CD14-positive monocyte (primary cell): ENCODE data around the gene DCAF17. TPM values are rescaled to one million over a fixed set of nuclear protein-coding genes. Genes with fewer than 3 reads are reported as not detected.
"Not testable (repeated sequence)": the region's sequence is repeated elsewhere in the genome, so short reads cannot be mapped to it uniquely, and the experiment has no call there.

ENCODE experiments used
- DNase-seq, 3 donors: peaks; one replicate each; pipeline ENCODE4 v3.0.0-alpha.2; 2011 to 2022
- H2AFZ ChIP-seq: 2 replicates; pipeline ENCODE4 v1.6.0; 2012; ENCODE audit warnings: mild to moderate bottlenecking, low read depth, low read length, inconsistent platforms; ENCODE audit not compliant: insufficient read depth, poor library complexity, severe bottlenecking
- H3K27ac ChIP-seq, 2 donors: 1 replicate in 1 of 2; 2 replicates in 1 of 2; pipeline ENCODE4 v1.5.1; 2012 to 2013; ENCODE audit warnings: low read length in 2 of 2, control low read depth in 1 of 2, inconsistent platforms in 1 of 2, low read depth in 1 of 2, mild to moderate bottlenecking in 1 of 2
- H3K27me3 ChIP-seq, 2 donors: one replicate each; pipeline versions ENCODE4 v1.6.0 to v1.6.1; 2011 to 2013; ENCODE audit warnings: low read length in 2 of 2; ENCODE audit not compliant: control insufficient read depth in 2 of 2, insufficient read depth in 2 of 2
- H3K36me3 ChIP-seq, 2 donors: replicated peaks in 1 of 2; 1 replicate in 1 of 2; 2 replicates in 1 of 2; pipeline versions ENCODE4 v1.5.1 to v1.6.1; 2012 to 2013; ENCODE audit warnings: low read length in 2 of 2, control low read depth in 1 of 2, inconsistent platforms in 1 of 2, mild to moderate bottlenecking in 1 of 2; ENCODE audit not compliant: insufficient read depth in 2 of 2, control insufficient read depth in 1 of 2
- H3K4me1 ChIP-seq, 2 donors: 1 replicate in 1 of 2; 2 replicates in 1 of 2; pipeline versions ENCODE4 v1.5.1 to v1.6.1; 2012 to 2013; ENCODE audit warnings: low read length in 2 of 2, control low read depth in 1 of 2, inconsistent platforms in 1 of 2, mild to moderate bottlenecking in 1 of 2, moderate library complexity in 1 of 2; ENCODE audit not compliant: insufficient read depth in 2 of 2, control insufficient read depth in 1 of 2
- H3K4me2 ChIP-seq: replicated peaks from 2 replicates; pipeline ENCODE3; 2012; ENCODE audit warnings: low read length, moderate library complexity, mild to moderate bottlenecking; ENCODE audit not compliant: poor library complexity, severe bottlenecking; ENCODE audit errors: extremely low read depth
- H3K4me3 ChIP-seq, 3 experiments: fragments of 200-600 bp in 1 of 3; sonication (generic) in 1 of 3; replicated peaks in 1 of 3; 1 replicate in 2 of 3; 2 replicates in 1 of 3; pipeline ENCODE4 v1.5.1; 2011 to 2013; ENCODE audit warnings: low read length in 3 of 3, mild to moderate bottlenecking in 3 of 3, control low read depth in 2 of 3, low read depth in 2 of 3, inconsistent platforms in 1 of 3, moderate library complexity in 1 of 3
- H3K79me2 ChIP-seq: 2 replicates; pipeline ENCODE4 v1.6.0; 2012; ENCODE audit warnings: mild to moderate bottlenecking, control low read depth, inconsistent platforms, low read length, moderate library complexity; ENCODE audit not compliant: insufficient read depth
- H3K9ac ChIP-seq: 2 replicates; pipeline ENCODE4 v1.6.0; 2017; ENCODE audit warnings: low read length, mild to moderate bottlenecking; ENCODE audit not compliant: insufficient read depth, poor library complexity, severe bottlenecking
- H3K9me3 ChIP-seq, 2 donors: replicated peaks in 1 of 2; 1 replicate in 1 of 2; 2 replicates in 1 of 2; pipeline versions ENCODE4 v1.5.1 to v1.6.1; 2012 to 2013; ENCODE audit warnings: low read length in 2 of 2, control low read depth in 1 of 2; ENCODE audit not compliant: control insufficient read depth in 1 of 2, insufficient read depth in 1 of 2
- H4K20me1 ChIP-seq: 2 replicates; pipeline ENCODE4 v1.6.0; 2012; ENCODE audit warnings: mild to moderate bottlenecking, low read length, control low read depth, moderate library complexity; ENCODE audit not compliant: insufficient read depth
- H3K27ac Mint-ChIP-seq, 7 donors: one replicate each; pipeline ENCODE4 v1.8.0; 2020; ENCODE audit warnings: mild to moderate bottlenecking in 7 of 7, mixed read lengths in 7 of 7, moderate library complexity in 6 of 7, inconsistent platforms in 2 of 7
- H3K27me3 Mint-ChIP-seq, 3 donors: one replicate each; pipeline ENCODE4 v1.8.0; 2021 to 2022; ENCODE audit warnings: low read depth in 3 of 3, mild to moderate bottlenecking in 3 of 3, mixed read lengths in 3 of 3, moderate library complexity in 3 of 3, inconsistent platforms in 1 of 3
- H3K36me3 Mint-ChIP-seq, 2 donors: one replicate each; pipeline ENCODE4 v1.8.0; 2020; ENCODE audit warnings: mixed read lengths in 2 of 2, inconsistent platforms in 1 of 2, mild to moderate bottlenecking in 1 of 2
- H3K4me1 Mint-ChIP-seq: one replicate; pipeline ENCODE4 v1.8.0; 2020; ENCODE audit warnings: mild to moderate bottlenecking, mixed read lengths
- H3K4me3 Mint-ChIP-seq, 2 donors: one replicate each; pipeline ENCODE4 v1.8.0; 2020; ENCODE audit warnings: mild to moderate bottlenecking in 2 of 2, mixed read lengths in 2 of 2, moderate library complexity in 1 of 2
- H3K9me3 Mint-ChIP-seq, 7 donors: one replicate each; pipeline ENCODE4 v1.8.0; 2020 to 2022; ENCODE audit warnings: mixed read lengths in 7 of 7, mild to moderate bottlenecking in 6 of 7, moderate library complexity in 6 of 7, inconsistent platforms in 2 of 7
- CTCF ChIP-seq: fragments of 200-600 bp; IDR thresholded peaks from one replicate; pipeline ENCODE4 v1.8.0; 2022; ENCODE audit warnings: antibody characterized with exemption, mild to moderate bottlenecking
- WGBS: methylation state at CpG from one replicate; pipeline ENCODE4 v1.1.5; 2013; ENCODE audit warnings: missing lambda C conversion rate; ENCODE audit not compliant: insufficient coverage; 5-methylcytosine and 5-hydroxymethylcytosine counted together
- intact Hi-C, 2 donors: fragments of 100-400 bp; cut with micrococcal nuclease; formaldehyde crosslinking; loops; one replicate each; pipeline versions ENCODE4 v1.15.0 to v1.15.1; 2023
- polyA plus RNA-seq, 3 donors: library from polyadenylated mRNA; depleted of rRNA in 1 of 3; unstranded in 2 of 3; stranded (reverse) in 1 of 3; fragments of 300-500 nt in 2 of 3; fragments of >200 nt in 1 of 3; fragmentation: Illumina TruSeq in 2 of 3; gene quantifications; 1 replicate in 2 of 3; 2 replicates in 1 of 3; pipeline ENCODE4 v1.2.3, GENCODE V29; 2012 to 2021

DCAF17 gene
- polyA plus RNA-seq, 3 donors = 4.1 to 7.2 (median 7.0) TPM

DNA sequence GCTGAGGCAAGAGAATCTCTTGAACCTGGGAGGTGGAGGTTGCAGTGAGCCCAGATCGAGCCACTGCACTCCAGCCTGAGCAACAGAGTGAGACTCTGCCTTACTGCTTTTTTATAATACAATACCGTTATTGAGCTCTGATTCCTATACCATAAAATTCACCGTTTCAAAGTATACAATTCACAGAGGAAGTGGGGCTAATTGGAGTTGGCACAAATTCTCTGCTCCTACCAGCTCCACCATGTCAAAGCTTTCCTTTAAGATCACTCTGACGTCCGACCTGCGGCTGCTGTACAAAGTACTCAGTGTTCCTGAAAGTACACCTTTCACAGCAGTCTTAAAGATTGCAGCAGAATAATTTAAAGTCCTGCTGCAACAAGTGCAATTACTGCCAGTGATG is 58.6 kb downstream of the DCAF17 start:
- 100% methylated on average over 2 of the region's 6 CpGs for WGBS
- H3K36me3 Mint-ChIP-seq = peaks cover 5 to 7% of the 10 kb centered on the region in 2 donors
- peaks cover 7 to 18% (median 13%) of the 10 kb centered on the region in 7 donors for H3K9me3 Mint-ChIP-seq
- H3K9me3 ChIP-seq = peaks cover 6% of the 10 kb centered on the region in 2 donors
- peaks cover 0 to 2% (median 1%) of the 10 kb centered on the region in 3 donors for H3K27me3 Mint-ChIP-seq
- H3K9ac ChIP-seq = no peak overlapping the region
- no peak overlapping the region for H3K4me3 Mint-ChIP-seq
- H4K20me1 ChIP-seq = no peaks in the 10 kb centered on the region
- H3K27ac Mint-ChIP-seq = no peak overlapping the region
- H3K4me2 ChIP-seq = no peak overlapping the region
- intact Hi-C loops = no loop called here
- no peak for TF ChIP-seq CTCF
- DNase-seq = no peak
- H2AFZ ChIP-seq = no peak overlapping the region
- no peak overlapping the region for H3K4me3 ChIP-seq
- no peak overlapping the region for H3K27ac ChIP-seq
- H3K36me3 ChIP-seq = no peaks in the 10 kb centered on the region
- no peaks in the 10 kb centered on the region for H3K27me3 ChIP-seq
- H3K4me1 Mint-ChIP-seq = no peaks in the 10 kb centered on the region
- H3K4me1 ChIP-seq = no peaks in the 10 kb centered on the region
- H3K79me2 ChIP-seq = no peaks in the 10 kb centered on the region

DNA sequence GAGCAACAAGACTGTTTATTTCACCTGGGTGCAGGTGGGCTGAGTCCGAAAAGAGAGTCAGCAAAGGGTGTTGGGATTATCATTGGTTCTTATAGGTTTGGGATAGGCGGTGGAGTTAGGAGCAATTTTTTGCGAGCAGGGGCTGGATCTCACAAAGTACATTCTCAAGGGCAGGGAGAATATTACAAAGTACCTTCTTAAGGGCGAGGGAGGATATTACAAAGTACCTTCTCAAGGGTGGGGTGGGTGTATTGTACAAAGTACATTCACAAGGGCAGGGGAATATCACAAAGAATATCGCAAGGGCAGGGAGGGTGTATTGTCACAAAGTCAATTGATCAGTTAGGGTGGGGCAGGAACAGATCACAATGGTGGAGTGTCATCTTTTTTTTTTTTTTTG is 63.6 kb downstream of the DCAF17 start:
- H3K4me1 Mint-ChIP-seq, H3K27ac ChIP-seq, H3K9ac ChIP-seq, H3K27me3 ChIP-seq, H3K27ac Mint-ChIP-seq, H3K27me3 Mint-ChIP-seq, H3K36me3 Mint-ChIP-seq, H3K79me2 ChIP-seq, H4K20me1 ChIP-seq, H3K4me2 ChIP-seq, H3K36me3 ChIP-seq, DNase-seq, H3K4me1 ChIP-seq, H2AFZ ChIP-seq, H3K9me3 ChIP-seq, intact Hi-C loops, H3K4me3 Mint-ChIP-seq, H3K4me3 ChIP-seq: not testable (repeated sequence)
- H3K9me3 Mint-ChIP-seq = peaks cover 2 to 11% (median 7%) of the 10 kb centered on the region in 7 donors
- 100% methylated on average over 3 of the region's 5 CpGs for WGBS
